Measurements from ENCODE around the gene CCDC194.

CCDC194 gene, protein sequence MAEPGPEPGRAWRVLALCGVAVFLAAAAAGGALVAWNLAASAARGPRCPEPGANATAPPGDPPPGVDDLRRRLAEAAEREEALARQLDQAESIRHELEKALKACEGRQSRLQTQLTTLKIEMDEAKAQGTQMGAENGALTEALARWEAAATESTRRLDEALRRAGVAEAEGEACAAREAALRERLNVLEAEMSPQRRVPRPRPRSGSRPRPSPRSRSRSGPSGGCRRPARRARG

DNA sequence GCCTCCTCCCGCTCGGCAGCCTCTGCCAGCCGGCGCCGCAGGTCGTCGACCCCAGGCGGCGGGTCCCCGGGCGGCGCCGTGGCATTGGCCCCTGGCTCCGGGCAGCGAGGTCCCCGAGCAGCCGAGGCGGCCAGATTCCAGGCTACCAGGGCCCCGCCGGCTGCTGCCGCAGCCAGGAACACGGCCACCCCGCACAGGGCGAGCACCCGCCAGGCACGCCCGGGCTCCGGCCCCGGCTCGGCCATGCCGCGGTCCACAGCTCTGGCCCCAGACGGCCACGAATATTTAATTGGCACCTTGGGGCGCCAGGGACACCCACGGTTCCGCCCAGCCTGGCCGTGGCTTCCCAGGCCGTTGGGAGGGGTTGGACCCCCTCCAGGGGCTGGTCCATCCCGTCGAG, at the start of gene CCDC194:
Gene CCDC194, minus strand, starts transcription at position 283 of the 400 bp plus-strand sequence. Its CDS starts 38 bp downstream, at position 245.
- peaks cover 3% of the 10 kb centered on the region; the same call in 1 of the 2 replicates for H3K9me3 ChIP-seq (ENCODE audit: insufficient read depth, low read depth, low read length)
- H3K9ac ChIP-seq (ENCODE audit: low read depth, low read length): no peak within 1 kb of the TSS
- H3K36me3 ChIP-seq (ENCODE audit: insufficient read depth, low read depth, low read length): no peaks in the 10 kb centered on the region
- H3K27me3 ChIP-seq (ENCODE audit: insufficient read depth, low read length): peaks cover 7% of the 10 kb centered on the region; the same call in 1 of the 2 replicates
- peaks cover 3% of the 10 kb centered on the region; the same call in 1 of the 2 replicates for H3K4me1 ChIP-seq (ENCODE audit: insufficient read depth, low read length)
- no peak within 1 kb of the TSS for H3K4me3 ChIP-seq (ENCODE audit: low read length)
- H3K27ac ChIP-seq (ENCODE audit: low read length): no peak within 1 kb of the TSS

DNA sequence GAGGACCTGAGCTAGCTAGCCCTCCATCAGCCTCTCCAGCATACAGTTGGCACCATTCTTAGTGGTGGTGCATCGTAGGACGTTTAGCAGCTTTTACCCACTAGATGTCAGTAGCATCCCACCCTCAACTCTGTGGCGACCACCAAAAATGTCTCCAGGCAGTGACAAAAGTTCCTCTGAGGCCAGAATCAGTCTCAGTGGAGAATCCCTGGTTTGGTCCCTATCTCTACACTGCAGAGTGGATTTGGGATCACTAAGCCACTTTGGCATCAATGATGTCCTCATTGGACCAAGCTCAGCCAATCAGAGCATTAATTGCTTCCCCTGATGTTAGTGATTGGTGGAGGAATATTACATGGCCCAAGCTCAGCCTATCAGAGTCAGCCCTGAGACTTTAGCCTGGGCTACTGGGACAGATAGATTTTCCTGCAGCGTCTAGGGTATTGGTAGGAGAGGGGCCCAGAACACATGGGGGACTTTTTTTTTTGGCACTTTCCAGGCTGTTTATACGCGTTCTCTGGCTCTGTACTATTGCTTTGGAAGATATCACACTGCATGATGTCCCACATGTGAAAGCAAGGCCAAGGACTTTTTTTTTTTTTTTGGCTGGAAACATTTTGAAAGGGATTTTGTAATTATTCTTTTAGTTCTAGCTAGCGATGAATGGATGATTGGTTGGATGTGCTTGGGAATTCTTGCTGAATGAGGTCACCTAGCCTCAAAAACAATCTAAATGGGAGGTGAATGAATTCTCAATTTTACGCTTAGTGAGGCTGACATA, 47.4 kb upstream of the CCDC194 start:
- no peaks in the 10 kb centered on the region for H3K9me3 ChIP-seq (ENCODE audit: insufficient read depth, low read depth, low read length)
- no peak overlapping the region for H3K9ac ChIP-seq (ENCODE audit: low read depth, low read length)
- no peaks in the 10 kb centered on the region for H3K36me3 ChIP-seq (ENCODE audit: insufficient read depth, low read depth, low read length)
- no peak overlapping the region for H3K4me3 ChIP-seq (ENCODE audit: low read length)
- H3K27ac ChIP-seq (ENCODE audit: low read length): no peak overlapping the region
- peaks cover 14% of the 10 kb centered on the region for H3K27me3 ChIP-seq (ENCODE audit: insufficient read depth, low read length)
- no peaks in the 10 kb centered on the region for H3K4me1 ChIP-seq (ENCODE audit: insufficient read depth, low read length)

DNA sequence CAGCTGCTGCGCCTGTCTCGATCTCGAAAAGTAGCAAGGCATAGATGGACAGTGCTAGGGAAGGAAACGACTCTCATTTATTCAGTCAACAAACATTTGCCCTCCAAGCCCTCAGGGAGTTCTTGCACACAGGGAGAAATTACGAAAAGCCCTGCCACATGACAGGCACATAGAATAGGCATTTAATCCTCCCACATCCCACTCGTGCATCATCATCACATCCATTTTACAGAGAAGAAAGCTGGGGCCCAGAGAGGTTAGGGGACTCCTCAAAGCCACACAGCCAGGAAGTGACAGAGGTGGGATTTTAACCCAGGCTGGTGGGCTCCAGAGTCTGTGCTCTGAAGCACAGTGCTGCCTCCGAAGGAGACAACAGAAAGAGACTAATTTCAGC, 42.9 kb upstream of the CCDC194 start:
- Histone ChIP-seq H3K4me1 (ENCODE audit: insufficient read depth, low read length) (no peaks in the 10 kb centered on the region), H3K27ac (ENCODE audit: low read length) (no peak overlapping the region), H3K9ac (ENCODE audit: low read depth, low read length) (no peak overlapping the region), H3K4me3 (ENCODE audit: low read length) (no peak overlapping the region), H3K27me3 (ENCODE audit: insufficient read depth, low read length) (no peaks in the 10 kb centered on the region), H3K36me3 (ENCODE audit: insufficient read depth, low read depth, low read length) (no peaks in the 10 kb centered on the region), H3K9me3 (ENCODE audit: insufficient read depth, low read depth, low read length) (no peaks in the 10 kb centered on the region)

DNA sequence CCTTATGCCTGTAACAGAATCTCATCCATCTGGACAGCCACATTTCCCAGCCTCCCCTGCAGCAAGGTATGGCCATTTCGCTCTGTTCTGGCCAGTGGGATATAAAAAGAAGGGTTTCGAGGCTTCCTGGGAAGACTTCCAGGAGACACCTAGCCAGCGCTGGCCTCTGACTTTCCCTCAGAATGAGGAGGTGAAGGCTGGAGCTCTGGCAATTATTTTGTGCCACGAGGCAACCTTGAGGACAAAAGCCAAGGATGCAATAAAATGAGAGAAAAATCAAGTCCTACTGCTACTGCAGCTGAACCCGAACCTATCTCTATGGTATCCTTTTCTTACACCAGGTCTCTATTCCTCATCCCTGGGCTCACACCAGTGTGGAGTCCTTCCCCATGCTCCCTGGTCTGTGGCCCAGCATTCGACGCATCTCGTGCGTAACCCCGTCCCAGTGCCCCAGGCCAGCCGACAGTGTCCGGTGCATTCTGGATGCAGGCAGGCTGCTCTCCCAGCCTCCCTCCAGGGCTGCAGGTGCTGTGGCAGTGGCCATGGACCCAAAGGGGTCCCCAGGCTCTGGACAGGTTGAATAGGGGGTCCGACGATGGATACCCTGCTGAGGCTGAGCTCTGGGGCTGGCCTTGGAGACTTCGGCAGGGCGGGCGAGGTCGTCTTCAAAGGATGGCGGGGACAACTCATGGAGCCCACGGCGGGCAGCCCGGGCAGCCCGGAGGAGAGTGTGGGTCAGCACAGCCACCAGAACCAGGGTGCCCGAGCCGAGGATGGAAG, 42.3 kb upstream of the CCDC194 start:
- H3K9ac ChIP-seq (ENCODE audit: low read depth, low read length): no peak overlapping the region
- no peak overlapping the region for H3K27ac ChIP-seq (ENCODE audit: low read length)
- no peaks in the 10 kb centered on the region for H3K36me3 ChIP-seq (ENCODE audit: insufficient read depth, low read depth, low read length)
- H3K27me3 ChIP-seq (ENCODE audit: insufficient read depth, low read length): no peaks in the 10 kb centered on the region
- H3K4me1 ChIP-seq (ENCODE audit: insufficient read depth, low read length): no peaks in the 10 kb centered on the region
- no peaks in the 10 kb centered on the region for H3K9me3 ChIP-seq (ENCODE audit: insufficient read depth, low read depth, low read length)
- H3K4me3 ChIP-seq (ENCODE audit: low read length): no peak overlapping the region

- no peaks in the 10 kb centered on the region for H3K4me1 ChIP-seq (ENCODE audit: insufficient read depth, low read length)
- H3K9me3 ChIP-seq (ENCODE audit: insufficient read depth, low read depth, low read length): no peaks in the 10 kb centered on the region
- H3K4me3 ChIP-seq (ENCODE audit: low read length): no peak overlapping the region
- H3K9ac ChIP-seq (ENCODE audit: low read depth, low read length): no peak overlapping the region
- no peaks in the 10 kb centered on the region for H3K27me3 ChIP-seq (ENCODE audit: insufficient read depth, low read length)
- H3K36me3 ChIP-seq (ENCODE audit: insufficient read depth, low read depth, low read length): no peaks in the 10 kb centered on the region
- H3K27ac ChIP-seq (ENCODE audit: low read length): no peak overlapping the region
Measured at GRCh38 chr19:17435218-17435617, 41.2 kb upstream of the CCDC194 start.

DNA sequence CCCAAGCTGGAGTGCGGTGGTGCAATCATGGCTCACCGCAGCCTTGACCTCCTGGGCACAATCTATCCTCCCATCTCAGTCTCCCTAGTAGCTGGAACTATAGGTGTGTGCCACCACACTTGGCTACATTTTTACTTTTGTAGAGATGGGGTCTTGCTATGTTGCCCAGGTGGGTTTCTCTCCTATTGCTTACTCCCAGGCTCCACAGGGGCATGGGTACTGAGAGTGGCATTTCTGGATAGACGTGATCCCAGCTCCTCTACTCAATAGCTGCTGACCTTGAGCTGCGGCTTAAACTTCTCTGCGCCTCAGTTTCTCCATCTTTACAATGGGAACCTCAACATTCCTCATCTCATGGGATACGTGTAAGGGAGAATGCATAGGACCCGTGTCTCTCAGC, 37.4 kb upstream of the CCDC194 start:
- Histone ChIP-seq H3K4me3 (ENCODE audit: low read length) (no peak overlapping the region), H3K27me3 (ENCODE audit: insufficient read depth, low read length) (no peaks in the 10 kb centered on the region), H3K36me3 (ENCODE audit: insufficient read depth, low read depth, low read length) (no peaks in the 10 kb centered on the region), H3K9me3 (ENCODE audit: insufficient read depth, low read depth, low read length) (no peaks in the 10 kb centered on the region), H3K27ac (ENCODE audit: low read length) (no peak overlapping the region), H3K4me1 (ENCODE audit: insufficient read depth, low read length) (no peaks in the 10 kb centered on the region), H3K9ac (ENCODE audit: low read depth, low read length) (no peak overlapping the region)

- no peak overlapping the region for H3K4me3 ChIP-seq (ENCODE audit: low read length)
- H3K9me3 ChIP-seq (ENCODE audit: insufficient read depth, low read depth, low read length): no peaks in the 10 kb centered on the region
- no peaks in the 10 kb centered on the region; the same call in 1 of the 2 replicates for H3K4me1 ChIP-seq (ENCODE audit: insufficient read depth, low read length)
- H3K27me3 ChIP-seq (ENCODE audit: insufficient read depth, low read length): no peaks in the 10 kb centered on the region
- no peak overlapping the region for H3K27ac ChIP-seq (ENCODE audit: low read length)
- H3K9ac ChIP-seq (ENCODE audit: low read depth, low read length): no peak overlapping the region
- no peaks in the 10 kb centered on the region for H3K36me3 ChIP-seq (ENCODE audit: insufficient read depth, low read depth, low read length)
Measured at GRCh38 chr19:17429641-17430113, 35.7 kb upstream of the CCDC194 start.

DNA sequence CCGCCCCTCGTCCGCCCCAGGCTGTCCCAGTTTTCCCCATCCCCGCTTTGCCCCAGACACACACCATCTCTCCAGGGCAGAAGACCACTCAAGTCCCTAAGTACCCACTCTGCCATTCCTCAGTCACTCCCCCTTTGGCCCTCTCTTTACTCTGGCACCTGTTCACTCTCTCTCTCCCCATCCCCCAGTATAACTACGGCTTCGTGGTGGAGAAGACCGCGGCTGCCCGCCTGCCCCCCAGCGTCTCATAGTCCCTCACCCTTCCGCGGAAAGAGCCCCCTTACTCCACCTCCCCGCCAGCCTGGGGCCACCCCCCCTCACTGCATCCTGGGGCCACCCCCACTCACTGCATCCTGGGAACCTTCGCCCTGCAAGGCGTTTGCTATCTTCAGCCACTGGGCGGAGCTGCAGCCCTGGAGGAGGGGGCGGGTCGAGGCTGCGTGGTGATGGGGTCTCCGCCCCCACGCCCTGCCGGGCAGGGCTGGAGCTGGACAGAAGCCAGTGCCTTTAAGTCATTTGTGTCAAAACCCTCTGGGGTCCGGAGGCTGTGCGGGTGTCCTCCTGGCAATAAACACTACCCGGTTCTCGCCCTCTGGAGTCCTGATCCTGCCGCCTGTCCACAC, 30.9 kb upstream of the CCDC194 start:
- Histone ChIP-seq H3K9ac (ENCODE audit: low read depth, low read length) (peak overlapping the region; percentile 64; the same call in 1 of the 2 replicates), H3K27ac (ENCODE audit: low read length) (no peak overlapping the region), H3K27me3 (ENCODE audit: insufficient read depth, low read length) (peaks cover 3% of the 10 kb centered on the region; the same call in 1 of the 2 replicates), H3K4me1 (ENCODE audit: insufficient read depth, low read length) (peaks cover 2% of the 10 kb centered on the region; the same call in 1 of the 2 replicates), H3K36me3 (ENCODE audit: insufficient read depth, low read depth, low read length) (no peaks in the 10 kb centered on the region), H3K9me3 (ENCODE audit: insufficient read depth, low read depth, low read length) (no peaks in the 10 kb centered on the region), H3K4me3 (ENCODE audit: low read length) (peak overlapping the region; percentile 65; the same call in 1 of the 2 replicates)

- no peaks in the 10 kb centered on the region for H3K36me3 ChIP-seq (ENCODE audit: insufficient read depth, low read depth, low read length)
- H3K4me3 ChIP-seq (ENCODE audit: low read length): no peak overlapping the region
- H3K9ac ChIP-seq (ENCODE audit: low read depth, low read length): no peak overlapping the region
- H3K27me3 ChIP-seq (ENCODE audit: insufficient read depth, low read length): peaks cover 3% of the 10 kb centered on the region; the same call in 1 of the 2 replicates
- H3K27ac ChIP-seq (ENCODE audit: low read length): no peak overlapping the region
- no peaks in the 10 kb centered on the region for H3K9me3 ChIP-seq (ENCODE audit: insufficient read depth, low read depth, low read length)
- H3K4me1 ChIP-seq (ENCODE audit: insufficient read depth, low read length): peaks cover 8% of the 10 kb centered on the region; the same call in 1 of the 2 replicates
Measured at GRCh38 chr19:17423429-17424208, 29.6 kb upstream of the CCDC194 start.

DNA sequence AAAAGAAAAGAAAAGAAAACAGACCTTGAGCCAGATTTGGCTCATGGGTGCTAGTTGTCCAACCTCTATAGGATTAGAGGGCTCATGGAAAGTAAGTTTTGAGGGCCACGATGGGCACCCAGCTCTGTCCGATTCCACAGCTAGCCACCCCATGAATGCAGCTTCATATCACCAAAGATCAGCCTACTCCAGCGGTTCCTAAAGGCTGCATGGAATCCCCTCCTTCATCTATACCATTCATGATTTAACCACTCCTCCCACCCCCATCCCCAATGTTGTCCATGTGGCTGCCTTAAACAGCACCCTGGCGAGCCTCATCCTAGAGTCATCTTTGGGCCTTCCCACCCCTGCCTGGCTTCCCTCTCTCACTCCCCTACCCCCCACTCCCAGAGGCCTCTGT, 27.9 kb upstream of the CCDC194 start:
- Histone ChIP-seq H3K4me1 (ENCODE audit: insufficient read depth, low read length) (peaks cover 8% of the 10 kb centered on the region; the same call in 1 of the 2 replicates), H3K27ac (ENCODE audit: low read length) (no peak overlapping the region), H3K27me3 (ENCODE audit: insufficient read depth, low read length) (peaks cover 3% of the 10 kb centered on the region; the same call in 1 of the 2 replicates), H3K36me3 (ENCODE audit: insufficient read depth, low read depth, low read length) (no peaks in the 10 kb centered on the region), H3K4me3 (ENCODE audit: low read length) (no peak overlapping the region), H3K9me3 (ENCODE audit: insufficient read depth, low read depth, low read length) (no peaks in the 10 kb centered on the region), H3K9ac (ENCODE audit: low read depth, low read length) (no peak overlapping the region)
